NCI-H128 (cell line): ENCODE results near the gene IARS2.
"Not testable (repeated sequence)": the region's sequence is repeated elsewhere in the genome, so short reads cannot be mapped to it uniquely, and the experiment has no call there.

ENCODE experiments used
- DNase-seq: peaks from one replicate; lab custom pipeline; 2025; ENCODE audit not compliant: unreplicated experiment; lab: John Stamatoyannopoulos, UW

The IARS2 gene

GRCh38 chr1:220112600-220112999, 18.7 kb downstream of the IARS2 start:
- not testable (repeated sequence) for DNase-seq

DNA sequence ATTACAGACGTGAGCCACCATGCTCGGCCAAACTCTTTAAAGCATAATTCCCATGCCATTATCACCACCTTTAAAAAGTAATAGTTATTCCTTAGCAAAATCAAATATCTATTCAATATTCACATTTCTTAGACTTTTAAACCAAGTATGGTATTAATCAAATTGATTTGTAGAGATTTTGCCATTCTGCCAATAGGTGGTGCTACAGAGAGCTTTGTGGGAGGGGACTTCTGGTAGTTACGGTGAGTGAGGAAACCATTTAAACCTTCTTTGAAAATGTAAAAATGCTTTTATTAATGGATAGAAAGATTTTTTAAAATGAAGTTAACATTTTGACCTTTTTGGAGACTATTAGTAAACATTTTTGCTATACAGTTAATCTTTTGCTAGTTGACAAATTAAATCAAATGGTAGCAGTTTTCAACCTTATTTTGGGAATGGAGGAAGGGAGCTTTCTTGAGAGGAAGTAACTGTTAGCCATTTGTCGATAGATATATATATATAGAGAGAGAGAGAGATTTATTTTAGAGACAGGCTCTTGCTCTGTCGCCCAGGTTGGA, 19.3 kb downstream of the IARS2 start:
- DNase-seq: no peak

DNA sequence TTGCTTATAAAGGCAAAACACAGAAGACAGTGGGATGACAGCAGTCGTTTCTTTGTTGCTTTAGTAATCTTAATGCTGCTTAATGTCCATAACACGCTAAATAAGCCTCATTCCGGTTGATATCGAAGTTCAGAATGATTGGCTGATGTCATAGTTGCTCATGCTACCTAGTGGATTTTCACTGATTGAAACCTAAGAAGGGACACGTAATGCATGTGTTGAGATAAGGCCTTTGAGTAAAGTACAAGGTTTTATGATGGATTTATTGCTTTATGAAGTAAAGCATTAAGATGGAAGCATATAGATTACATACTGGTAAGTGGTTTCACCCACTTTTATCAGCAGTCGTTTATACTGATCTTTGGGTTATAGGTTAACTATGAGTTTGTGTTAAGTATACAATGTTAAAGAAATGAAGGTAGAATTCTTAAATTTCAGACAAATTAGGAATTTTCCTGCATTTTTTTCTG, 25.1 kb downstream of the IARS2 start:
- no peak for DNase-seq

GRCh38 chr1:220121791-220122530, 28.0 kb downstream of the IARS2 start:
- DNase-seq: no peak

DNA sequence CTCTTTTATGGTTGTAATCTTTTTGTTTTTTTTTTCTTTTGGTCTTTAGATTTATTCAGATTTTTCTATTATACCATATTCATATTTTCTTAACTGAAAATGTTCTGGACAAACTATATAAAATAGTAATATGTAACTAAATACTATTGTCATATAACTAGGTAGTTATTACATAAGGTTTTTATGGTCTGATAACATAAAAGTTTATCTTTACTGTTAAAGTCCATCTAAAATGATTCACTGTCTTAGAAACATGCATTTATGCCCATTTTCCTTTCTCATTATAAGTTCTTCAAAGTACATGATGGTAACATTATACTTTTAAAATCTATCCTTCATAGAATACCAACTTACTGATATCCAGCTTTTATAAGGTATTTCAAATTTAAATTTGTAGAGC, 29.1 kb downstream of the IARS2 start:
- no peak for DNase-seq

DNA sequence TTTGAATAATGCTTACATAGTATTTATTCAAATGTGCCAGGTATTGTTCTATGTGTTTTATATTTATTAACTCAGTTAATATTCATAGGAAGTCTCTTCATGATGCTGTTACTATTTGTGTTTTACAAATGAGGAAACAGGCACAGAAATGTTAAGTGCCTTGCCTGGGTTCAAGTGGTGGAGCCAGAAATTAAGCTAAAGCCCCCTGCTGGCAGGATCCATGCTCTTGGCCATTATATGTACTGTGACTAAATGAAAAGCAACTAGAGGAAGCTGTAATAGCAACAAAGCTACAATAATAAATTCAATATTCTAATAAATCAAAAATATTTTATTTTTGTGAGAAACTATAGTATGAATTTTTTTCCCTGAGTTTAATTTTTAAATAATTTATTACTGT, 30.0 kb downstream of the IARS2 start:
- no peak for DNase-seq

- DNase-seq: no peak
Measured at GRCh38 chr1:220124542-220124941, 30.6 kb downstream of the IARS2 start.

DNA sequence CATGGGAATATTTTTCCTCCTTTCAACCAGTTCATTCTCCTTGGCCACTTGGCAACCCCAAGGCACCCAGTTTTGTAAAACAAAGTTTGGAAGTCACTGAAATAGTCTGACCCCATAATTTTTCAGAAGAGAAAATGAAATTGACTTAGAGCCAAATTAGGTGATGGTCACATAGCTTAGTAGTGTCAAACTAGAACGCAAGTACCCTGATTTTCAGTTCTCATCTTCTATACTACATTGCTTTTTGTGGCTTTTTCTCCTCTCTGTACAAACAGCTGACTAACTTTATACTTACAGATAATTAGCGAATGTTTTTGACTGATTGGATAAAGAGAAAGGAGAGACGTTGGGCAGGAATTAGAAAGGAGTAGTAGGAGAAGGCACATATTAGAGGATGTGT, 33.1 kb downstream of the IARS2 start:
- DNase-seq: no peak

- no peak for DNase-seq
Measured at GRCh38 chr1:220129479-220130210, 35.7 kb downstream of the IARS2 start.

DNA sequence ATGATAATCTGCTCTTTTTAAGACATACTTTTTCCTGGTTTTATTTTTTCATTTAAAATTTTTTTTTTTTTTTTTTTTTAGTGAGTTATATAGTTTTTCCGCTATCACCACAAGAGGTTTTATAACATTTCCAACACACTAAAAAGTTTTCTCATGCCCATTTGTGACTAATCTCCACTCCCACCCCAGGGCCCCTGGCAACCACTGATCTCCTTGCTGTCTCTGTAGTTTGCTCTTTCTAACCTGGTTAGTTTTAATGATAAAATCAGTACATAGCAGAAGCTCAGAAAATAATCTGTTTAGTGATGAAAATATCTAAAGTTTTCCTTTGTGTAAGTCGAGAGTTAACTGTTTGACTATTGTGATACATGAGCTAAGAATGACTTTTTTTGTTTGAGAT, 41.8 kb downstream of the IARS2 start:
- DNase-seq: no peak

DNA sequence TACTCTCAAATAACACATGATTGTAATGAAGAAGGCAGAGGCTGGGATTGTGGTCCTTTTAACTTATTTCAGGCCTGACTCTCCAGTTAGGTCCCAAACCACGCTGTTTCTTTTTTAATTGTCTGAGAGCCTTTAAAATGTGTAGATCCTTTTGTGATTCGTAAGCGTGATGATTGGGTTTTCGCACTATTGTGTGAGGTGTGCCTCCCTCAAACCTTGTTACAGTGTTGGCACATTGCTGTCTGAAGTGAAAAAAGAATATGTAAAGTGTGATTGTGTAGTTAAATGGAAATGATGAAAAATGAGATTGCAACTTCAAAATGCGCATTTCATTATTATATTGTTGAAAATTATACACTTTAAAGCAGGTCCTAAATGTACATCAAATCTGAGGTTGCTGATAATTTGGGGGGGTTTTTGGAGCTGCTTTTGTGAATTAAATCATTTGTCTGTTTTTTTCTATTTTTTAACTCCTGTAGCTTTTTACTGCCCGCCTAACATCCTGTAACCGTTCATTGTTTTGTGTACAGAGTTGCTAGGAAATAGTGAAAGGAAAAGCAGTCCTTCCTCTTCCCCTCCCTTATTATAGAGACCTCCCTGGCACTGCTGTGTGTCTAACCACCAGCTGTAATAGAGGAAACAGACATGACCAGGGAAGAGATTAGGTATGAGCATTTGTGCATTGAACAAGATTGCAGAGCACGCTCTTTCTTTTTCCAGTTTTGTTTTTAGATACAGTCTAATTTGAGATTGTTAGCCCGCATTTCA, 43.3 kb downstream of the IARS2 start:
- no peak for DNase-seq

GRCh38 chr1:220139966-220140365, 46.0 kb downstream of the IARS2 start:
- no peak for DNase-seq

GRCh38 chr1:220144051-220144450, 50.1 kb downstream of the IARS2 start:
- no peak for DNase-seq

DNA sequence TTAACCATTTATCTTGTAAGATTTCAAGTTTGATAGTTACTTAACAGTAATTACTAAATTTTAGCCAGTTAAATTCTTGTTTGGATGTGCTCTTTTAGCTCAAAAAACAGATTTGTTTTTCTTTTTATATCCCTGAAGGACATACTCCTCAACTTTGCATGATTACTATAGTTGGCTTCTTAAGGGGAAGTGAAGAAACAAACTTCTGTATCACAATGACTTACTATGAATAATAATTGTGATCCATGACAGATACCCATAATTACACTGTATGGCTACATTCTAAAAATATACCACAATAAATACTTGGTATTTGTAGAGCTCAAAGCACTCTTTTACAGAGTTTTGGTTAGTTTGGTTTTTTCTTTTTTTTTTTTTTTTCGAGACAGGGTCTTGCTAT, 55.8 kb downstream of the IARS2 start:
- no peak for DNase-seq

GRCh38 chr1:220151454-220151853, 57.5 kb downstream of the IARS2 start:
- no peak for DNase-seq

GRCh38 chr1:220153147-220153546, 59.2 kb downstream of the IARS2 start:
- DNase-seq: no peak

GRCh38 chr1:220156620-220157146, 62.8 kb downstream of the IARS2 start:
- DNase-seq: no peak

DNA sequence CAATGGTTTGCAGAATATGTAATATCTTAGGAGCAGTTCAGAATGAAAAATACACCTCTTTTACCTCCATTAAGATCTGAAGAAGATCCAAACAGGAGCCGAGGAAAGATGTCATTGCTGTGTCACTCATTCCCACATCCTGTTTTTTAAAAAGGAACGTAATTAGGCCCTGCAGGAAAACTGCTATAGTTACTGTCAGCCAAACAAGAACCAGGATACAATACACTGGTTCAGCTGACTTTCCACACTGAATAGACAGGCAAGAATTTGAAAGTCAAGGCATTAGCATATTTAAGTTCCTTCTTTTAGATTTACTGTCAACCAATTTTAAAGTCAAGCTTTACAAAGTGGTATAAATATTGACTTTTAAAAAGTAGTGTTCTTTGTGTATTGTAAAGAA, 63.8 kb downstream of the IARS2 start:
- no peak for DNase-seq

- DNase-seq: not testable (repeated sequence)
Measured at GRCh38 chr1:220158530-220158929, 64.6 kb downstream of the IARS2 start.

DNA sequence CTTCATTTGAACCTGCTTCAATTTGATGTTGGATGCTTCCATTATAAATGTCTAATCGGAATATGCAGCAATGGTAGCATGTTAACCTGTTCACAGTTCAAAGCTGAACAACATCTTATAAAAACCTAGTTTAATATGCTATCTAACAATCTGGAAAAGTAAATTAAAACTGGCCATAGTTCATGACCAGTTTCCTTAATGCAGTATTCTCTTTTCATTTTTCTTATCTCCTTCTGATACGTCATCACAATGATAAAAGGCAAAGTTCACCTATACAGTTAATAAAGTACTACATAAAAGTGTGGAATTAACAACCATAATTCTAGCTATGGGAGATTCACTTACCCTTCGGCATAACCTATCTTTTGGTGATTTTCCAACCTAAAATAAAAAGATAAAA, 65.1 kb downstream of the IARS2 start:
- DNase-seq: no peak

GRCh38 chr1:220160027-220160426, 66.1 kb downstream of the IARS2 start:
- no peak for DNase-seq
